ENCODE measurements around the gene GBGT1.

DNA sequence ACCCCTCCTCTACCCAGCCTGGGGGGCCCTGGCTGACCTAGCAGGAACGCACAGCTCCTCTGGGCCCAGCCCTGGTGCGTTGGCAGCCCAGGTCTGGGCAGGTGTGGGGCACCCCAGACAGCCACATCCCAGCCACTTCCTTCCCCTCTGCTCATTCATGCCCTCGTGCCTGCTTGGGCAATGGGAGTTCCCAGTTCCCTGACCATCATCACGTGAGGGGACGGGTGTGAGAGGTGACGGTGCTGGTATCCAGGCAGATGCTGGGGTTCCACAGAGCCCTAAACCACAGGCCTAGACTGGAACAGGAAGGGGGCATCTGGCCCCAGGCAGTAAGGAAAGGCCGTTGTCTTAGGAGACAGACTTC, 51.1 kb downstream of the GBGT1 start:
- TF ChIP-seq EZH2 (IDR thresholded peaks at IDR 0.05; ENCODE audit: borderline replicate concordance), result no peak
- TF ChIP-seq, protein P1, sequence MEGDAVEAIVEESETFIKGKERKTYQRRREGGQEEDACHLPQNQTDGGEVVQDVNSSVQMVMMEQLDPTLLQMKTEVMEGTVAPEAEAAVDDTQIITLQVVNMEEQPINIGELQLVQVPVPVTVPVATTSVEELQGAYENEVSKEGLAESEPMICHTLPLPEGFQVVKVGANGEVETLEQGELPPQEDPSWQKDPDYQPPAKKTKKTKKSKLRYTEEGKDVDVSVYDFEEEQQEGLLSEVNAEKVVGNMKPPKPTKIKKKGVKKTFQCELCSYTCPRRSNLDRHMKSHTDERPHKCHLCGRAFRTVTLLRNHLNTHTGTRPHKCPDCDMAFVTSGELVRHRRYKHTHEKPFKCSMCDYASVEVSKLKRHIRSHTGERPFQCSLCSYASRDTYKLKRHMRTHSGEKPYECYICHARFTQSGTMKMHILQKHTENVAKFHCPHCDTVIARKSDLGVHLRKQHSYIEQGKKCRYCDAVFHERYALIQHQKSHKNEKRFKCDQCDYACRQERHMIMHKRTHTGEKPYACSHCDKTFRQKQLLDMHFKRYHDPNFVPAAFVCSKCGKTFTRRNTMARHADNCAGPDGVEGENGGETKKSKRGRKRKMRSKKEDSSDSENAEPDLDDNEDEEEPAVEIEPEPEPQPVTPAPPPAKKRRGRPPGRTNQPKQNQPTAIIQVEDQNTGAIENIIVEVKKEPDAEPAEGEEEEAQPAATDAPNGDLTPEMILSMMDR (IDR thresholded peaks at IDR 0.05; ENCODE audit: poor library complexity), result no peak

Measured in hepatocyte (in vitro differentiated cells).